Left kidney (tissue), 2 donors: Measurements from ENCODE around the gene UXT. TPM values are rescaled to one million over a fixed set of nuclear protein-coding genes. Genes with fewer than 3 reads are reported as not detected.
A peak's percentile ranks its signal among the peaks of the same experiment; 100 is the strongest.
"Not testable (repeated sequence)": the region's sequence is repeated elsewhere in the genome, so short reads cannot be mapped to it uniquely, and the experiment has no call there.

ENCODE experiments used
- DNase-seq: peaks from one replicate; pipeline ENCODE4 v3.0.0-alpha.2; 2013
- polyA plus RNA-seq: library from polyadenylated mRNA; unstranded; fragments of 120-200 nt; gene quantifications from one replicate; pipeline ENCODE4 v1.2.1, GENCODE V29; 2013; ENCODE audit not compliant: insufficient read length

Gene UXT
- polyA plus RNA-seq, 1 donor, result 105 TPM

DNA sequence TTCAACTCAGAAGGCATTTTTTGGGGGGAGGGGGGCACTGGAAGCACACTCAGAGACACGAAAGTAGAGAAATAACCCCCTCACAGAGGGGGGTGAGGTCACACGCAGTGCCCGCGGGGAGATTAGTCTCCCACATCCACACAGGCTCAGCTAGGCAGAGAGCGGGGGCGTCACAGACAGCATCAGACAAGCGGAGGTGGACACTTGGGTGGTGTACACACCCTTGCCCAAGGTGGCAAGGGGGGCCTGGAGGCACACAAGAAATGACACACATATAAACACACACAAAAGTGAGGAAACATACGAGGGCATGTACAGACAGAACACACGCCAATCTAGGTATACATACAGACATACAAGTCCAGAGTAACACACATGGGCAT is 38.7 kb downstream of the UXT start:
- DNase-seq, result no peak

- peak; percentile 58 for DNase-seq
These were observed 39.3 kb downstream of the UXT start, which contains the start of gene SYN1 for GRCh38 chrX:47619486-47620302. SYN1 (minus strand) TSS chrX:47619857; CDS start chrX:47619728, 129 bp downstream.

GRCh38 chrX:47618923-47619485 is 40.0 kb downstream of the UXT start:
- no peak for DNase-seq

DNA sequence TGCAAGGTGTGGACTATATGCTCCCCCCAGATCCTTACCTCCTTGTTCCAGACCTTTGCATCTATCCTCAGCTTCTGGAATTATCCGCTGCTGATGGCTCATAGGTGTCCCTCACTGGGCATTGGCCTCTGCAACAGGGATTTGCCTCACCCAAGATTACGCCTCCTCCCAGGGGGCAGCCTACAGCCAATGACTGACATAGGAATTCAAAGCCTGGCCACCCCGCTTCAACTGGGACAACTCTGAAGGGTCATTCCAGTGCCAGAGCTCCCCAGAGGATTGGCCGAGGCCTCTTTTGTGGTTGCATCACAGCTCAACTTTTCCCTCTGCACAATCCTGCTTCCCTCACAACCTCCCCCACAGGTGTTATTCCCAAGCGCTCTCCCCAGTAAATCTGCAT is 44.4 kb downstream of the UXT start:
- no peak for DNase-seq

- no peak for DNase-seq
These were observed 45.9 kb downstream of the UXT start for GRCh38 chrX:47613082-47613481.

DNA sequence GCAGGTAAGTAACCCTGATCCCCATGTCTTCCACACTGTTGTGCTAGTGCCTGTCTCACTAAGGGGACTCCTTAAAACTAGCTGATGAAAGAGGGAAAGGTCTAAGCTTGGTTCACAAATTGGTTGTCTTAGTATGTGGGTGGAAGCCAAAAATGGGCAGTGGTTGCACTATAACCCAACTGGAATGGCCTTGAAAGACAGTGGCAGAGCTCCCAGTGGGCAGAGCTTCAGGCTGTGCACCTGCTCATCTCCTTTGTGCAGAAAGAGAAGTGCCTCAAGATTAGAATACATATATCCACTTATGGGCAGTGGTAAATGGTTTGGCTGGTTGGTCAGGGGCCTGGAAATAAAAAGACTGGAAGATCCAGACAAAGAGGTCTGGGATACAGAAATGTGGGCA is 46.6 kb downstream of the UXT start:
- DNase-seq, result no peak

GRCh38 chrX:47611926-47612325 is 47.1 kb downstream of the UXT start:
- DNase-seq, result no peak

- DNase-seq, result no peak
These were observed 47.5 kb downstream of the UXT start for GRCh38 chrX:47611489-47611888.

GRCh38 chrX:47610511-47610910 is 48.5 kb downstream of the UXT start:
- no peak for DNase-seq

- DNase-seq, result no peak
These were observed 50.7 kb downstream of the UXT start for GRCh38 chrX:47608130-47608810.

- DNase-seq, result no peak
These were observed 51.9 kb downstream of the UXT start for GRCh38 chrX:47607091-47607490.

DNA sequence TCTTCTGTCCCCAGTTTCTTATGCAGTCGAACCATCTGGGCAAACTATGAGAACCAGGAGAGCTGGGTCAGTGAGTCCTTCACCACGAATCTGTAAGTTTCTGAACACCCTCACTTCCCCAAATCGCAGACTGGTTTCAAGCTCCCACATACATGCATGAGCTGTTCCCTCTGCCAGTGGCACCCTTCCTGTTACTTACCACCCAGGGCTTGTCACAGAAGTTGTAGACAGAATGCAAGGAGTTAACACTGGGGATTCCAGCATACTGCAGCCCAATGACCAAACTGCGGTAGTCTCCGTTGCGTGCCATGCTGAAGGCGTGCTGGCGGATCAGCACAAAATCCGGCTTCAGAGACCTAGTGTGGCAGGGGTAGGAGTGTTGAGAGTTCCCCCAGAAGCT is 54.0 kb downstream of the UXT start:
- DNase-seq, result no peak

DNA sequence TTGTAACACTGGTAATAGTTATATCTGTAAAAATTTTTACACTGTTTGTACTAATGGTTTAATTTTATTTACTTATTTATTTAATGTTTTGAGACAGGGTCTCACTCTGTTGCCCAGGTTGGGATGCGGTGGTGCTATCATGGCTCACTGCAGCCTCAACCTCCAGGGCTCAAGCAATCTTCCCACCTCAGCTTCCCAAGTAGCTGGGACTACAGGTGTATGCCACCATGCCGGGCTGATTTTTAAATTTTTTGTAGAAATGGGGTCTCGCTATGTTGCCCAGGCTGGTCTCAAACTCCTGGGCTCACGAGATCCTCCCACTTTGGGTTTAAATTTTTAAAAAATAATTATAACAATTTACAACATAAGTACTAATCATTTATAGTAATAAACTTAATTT is 55.9 kb downstream of the UXT start:
- DNase-seq, result not testable (repeated sequence)

Other genes starting within 250 kb of the UXT start
- gene ZNF41, start 176.0 kb downstream of the UXT start, polyA plus RNA-seq, result 15.4 TPM
- 59.5 TPM for gene ARAF, start 98.0 kb downstream of the UXT start, polyA plus RNA-seq
- gene TIMP1, start 76.7 kb downstream of the UXT start, polyA plus RNA-seq, result 73.2 TPM
- gene SYN1, start 39.3 kb downstream of the UXT start, polyA plus RNA-seq, result 6.5 TPM
- gene CFP, start 29.2 kb downstream of the UXT start, polyA plus RNA-seq, result 0.85 TPM
- 25.8 TPM for gene ELK1, start 8.6 kb downstream of the UXT start, polyA plus RNA-seq
- gene ZNF81, start 177.7 kb upstream of the UXT start, polyA plus RNA-seq, result 8.9 TPM